ENCODE data around the gene PLEKHG5.
A peak's percentile ranks its signal among the peaks of the same experiment; 100 is the strongest.
"Not testable (repeated sequence)": the region's sequence is repeated elsewhere in the genome, so short reads cannot be mapped to it uniquely, and the experiment has no call there.

The PLEKHG5 gene

DNA sequence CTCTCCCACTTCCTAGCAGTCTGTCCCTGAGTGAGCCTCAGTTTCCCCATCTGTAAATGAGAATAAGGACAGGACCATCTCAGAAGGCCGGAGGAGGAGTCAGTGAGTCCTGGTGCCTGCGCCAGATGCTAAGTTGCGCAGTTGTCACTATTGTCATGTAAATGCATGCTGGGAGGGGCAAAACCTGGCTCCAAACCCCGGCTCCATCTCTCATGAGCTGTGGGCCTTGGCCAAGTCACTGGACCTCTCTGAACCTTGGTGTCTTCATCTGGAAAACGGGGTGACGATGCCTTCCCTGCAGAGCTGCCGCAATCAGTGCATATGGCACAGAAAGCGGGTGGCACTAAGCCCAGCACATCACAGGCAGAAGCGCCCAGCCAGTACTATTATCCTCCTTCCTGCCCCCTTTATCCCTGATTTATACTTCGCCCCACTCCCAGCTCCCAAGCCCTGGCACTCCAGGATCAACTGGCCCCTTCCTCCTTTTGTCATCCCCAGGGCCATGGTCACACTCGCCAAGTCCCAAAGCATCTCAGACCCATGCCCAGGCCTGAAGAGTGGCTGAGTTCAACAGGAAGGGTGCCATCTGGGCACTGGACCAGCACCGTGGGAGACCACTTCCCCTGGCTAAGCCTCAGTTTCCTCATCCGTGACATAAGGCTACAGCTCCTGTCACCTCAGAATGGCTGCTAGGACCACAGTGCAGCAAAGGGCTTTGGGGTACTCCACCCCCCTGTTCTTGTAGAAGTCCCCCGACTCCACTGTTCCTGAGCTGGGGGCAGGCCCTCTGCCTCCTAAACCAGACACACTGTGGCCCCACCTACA is 4.3 kb upstream of the PLEKHG5 start:
- no peak for DNase-seq

DNA sequence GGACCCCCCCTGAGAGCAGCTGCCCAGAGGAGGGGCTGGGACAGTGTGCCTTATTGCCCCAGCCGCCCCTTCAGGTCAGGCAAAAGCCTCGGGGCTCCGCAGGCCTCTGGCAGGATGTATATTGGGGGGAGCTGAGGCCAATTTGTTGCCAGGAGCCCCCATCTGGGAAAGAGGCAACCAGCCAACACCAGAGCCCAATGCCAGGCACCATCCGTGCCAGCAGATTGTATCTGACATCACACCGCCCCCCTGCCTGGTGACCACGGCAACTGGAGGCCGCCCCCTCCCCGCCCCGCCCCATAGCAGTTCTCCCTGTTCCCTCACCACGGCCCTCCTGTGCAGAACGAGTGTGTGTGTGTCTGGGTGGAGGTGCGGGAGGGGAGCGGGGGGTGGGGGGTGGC is 3.6 kb upstream of the PLEKHG5 start:
- DNase-seq = peak; percentile 28

DNA sequence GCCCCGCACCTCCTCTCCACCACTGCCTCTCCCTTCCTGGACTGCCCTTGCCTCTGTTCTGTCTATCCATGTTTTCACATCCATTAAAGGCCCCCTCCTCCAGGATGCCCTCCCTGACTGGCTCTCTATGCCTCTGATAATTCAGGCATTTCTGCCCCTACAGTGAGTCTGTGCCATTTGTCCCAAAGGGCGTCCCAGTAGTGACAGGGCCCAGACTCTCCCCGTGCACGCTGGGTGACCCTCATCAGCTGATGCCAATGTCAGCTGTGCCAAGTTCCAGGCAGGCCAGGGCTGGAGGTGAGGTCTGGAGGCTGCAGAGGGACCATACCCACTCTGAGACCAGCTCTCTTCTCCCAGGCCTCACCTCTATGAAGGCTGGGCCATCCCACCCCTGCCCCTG is 3.2 kb upstream of the PLEKHG5 start:
- DNase-seq = no peak

DNA sequence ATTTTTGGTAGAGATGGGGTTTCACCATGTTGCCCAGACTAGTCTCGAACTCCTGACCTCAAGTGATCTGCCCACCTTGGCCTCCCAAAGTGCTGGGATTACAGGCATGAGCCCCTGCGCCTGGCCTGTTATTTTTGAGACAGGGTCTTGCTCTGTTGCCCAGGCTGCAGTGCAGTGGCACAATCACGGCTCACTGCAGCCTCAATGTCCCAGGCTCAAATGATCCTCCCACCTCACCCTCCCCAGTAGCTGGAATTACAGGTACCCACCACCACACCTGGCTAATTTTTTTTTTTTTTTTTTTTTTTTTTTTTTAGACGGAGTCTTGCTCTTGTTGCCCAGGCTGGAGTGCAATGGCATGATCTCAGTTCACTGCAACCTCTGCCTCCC is 2.4 kb upstream of the PLEKHG5 start:
- DNase-seq = not testable (repeated sequence)

DNA sequence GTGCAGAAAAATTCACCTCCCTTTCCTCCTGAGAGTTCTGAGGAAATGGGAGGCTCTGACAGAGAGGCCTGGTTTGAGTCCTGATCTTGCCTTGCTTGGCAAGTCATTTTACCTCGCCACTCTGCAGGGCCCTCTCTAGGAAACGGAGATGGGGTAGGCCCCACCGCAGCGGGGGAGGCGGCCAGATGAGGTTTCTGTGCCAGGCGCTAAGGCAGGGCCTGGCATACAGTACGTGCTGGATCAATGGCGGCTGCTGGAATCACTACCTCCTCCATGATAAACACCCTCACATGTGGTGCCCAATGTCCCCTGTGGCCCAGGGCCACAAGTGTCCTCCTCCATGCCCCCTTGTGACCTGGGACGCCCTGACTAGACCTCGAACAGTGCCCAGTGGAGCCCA is 499 bp upstream of the PLEKHG5 start:
- DNase-seq = no peak

DNA sequence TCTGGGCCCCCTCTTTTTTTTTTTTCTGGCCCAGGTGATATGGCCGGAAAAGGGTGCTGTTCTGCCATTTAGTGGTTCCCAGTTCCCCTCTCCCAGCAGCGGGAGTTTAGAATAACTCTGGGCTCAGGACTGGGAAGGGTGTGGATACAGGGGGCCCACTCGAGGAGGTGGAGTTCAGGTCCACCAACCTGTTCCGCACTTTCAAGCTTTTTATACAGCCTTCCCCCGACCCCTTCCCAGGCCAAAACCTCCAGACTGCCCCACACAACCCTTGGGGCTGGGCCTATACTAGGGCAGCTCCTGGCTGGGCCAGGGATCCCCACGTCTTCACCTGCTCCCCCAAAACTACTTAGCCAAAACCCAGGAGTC is 402 bp downstream of the PLEKHG5 start:
- no peak for DNase-seq

DNA sequence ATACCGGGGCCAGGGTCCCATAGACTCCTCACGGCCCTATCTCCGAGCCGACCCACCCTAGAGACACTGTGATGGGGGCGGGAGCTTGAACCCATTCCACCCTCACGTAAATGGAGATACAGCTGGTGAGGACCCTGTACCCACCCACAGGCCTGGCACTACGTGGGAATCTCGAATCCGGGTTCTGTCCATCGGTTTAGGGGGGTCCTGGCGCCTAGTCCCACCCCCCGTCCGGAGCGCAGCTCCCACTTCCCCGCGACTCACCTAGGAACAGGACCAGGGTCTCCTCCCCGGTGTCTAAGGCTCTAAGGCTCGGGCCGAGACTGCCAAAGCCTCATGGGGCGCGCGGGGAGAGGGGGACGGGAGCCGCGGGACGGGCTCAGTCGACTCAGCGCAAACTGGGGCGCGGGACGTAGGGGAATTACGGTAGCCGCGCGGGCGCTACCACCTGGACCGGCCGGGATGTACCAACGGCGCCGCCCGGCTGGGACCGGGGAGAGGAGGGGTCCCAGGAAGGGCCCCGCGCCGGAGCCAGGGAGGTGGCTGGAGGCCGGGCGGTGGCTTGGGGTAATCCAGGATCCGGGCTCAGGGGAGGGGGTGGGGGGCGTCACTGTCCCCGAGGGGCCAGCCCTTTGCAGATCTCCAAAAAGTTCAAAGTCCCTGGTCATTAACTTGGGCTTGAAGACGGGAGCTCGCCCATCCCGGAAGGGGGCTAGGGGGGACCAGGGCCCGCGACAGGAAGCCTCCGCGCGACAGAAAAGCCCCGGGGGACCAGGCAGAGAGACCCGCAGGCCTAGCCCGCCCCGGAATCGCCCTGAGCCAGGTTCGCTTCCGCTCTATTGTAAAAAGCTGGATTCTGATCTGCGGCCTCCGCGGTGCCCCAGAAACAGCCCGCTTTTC is 1.0 kb downstream of the PLEKHG5 start:
- no peak for DNase-seq

DNA sequence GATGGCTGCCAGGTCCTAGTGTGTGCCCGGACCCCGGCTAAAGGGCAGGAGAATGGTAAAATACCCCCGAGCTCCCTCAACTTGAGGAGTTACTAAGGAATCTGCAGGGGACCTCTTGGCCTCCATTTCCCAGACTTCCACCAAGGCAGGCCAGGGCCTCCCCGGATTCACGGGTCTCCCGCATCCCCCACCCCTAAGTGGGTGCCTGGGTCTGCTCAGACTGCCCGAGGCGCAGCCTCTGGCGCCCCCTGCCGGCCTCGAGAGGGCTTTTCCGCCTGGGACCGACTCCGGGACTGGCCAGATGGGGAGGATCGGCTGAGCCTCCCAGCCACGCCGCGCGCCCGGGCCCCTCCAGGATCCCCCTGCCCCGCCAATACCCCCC is 1.7 kb downstream of the PLEKHG5 start:
- DNase-seq = peak; percentile 10

DNA sequence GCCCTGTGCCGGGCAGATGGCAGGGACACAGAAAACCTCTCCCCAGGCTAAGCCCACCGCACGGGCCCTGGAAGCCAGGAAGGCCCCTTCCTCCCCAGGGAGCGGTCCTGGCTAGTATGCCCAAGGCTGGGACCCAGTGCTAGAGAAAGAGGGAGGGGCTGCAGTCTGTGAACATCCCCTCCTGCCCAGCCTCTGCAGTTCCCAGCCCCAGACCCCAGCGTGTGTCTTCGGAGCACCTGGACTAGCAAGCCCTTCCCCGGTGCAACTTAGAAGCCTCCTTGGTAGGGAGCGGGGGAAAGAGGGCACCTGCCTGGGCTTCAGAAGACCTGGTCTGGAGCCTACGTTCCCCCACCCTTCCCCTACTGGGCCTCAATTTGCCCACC is 2.1 kb downstream of the PLEKHG5 start:
- no peak for DNase-seq

DNA sequence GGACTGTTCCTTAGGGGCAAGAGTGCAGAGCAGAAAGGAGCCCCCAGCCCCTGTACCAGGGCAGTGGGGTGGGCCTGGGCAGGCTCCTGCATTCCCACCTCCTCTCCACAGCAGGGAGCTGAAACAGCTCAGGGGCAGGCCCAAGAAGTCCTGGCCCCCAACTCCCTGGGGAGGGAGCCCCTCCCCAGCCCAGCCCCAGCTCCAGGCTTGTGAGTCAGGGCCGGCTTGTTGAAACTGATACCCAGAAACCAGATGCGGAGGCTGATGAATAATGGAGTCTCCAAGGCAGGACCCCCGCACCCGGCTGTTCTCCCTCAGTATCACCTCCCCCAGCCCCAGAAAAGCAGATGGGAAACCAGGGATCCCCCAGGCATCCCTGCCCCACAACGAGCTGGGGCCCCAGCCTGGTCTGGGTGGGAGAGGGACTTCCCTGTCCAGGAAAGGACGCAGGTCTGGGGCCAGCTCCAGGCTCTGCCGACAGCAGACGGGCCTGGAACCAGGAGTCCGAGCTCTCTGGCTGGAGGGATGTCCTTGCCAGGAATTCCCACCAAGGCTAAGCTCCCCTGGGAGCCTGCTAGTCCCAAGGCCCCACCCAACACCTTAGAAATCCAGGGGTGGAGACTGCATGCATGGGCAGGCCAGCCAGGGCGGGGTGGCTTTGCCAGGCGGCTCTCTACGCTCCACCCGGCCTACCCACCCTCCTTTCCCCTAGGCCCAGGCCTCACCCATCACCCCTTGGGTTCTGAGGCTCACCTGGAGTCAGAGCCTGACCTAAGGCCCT is 2.7 kb downstream of the PLEKHG5 start:
- DNase-seq = no peak

DNA sequence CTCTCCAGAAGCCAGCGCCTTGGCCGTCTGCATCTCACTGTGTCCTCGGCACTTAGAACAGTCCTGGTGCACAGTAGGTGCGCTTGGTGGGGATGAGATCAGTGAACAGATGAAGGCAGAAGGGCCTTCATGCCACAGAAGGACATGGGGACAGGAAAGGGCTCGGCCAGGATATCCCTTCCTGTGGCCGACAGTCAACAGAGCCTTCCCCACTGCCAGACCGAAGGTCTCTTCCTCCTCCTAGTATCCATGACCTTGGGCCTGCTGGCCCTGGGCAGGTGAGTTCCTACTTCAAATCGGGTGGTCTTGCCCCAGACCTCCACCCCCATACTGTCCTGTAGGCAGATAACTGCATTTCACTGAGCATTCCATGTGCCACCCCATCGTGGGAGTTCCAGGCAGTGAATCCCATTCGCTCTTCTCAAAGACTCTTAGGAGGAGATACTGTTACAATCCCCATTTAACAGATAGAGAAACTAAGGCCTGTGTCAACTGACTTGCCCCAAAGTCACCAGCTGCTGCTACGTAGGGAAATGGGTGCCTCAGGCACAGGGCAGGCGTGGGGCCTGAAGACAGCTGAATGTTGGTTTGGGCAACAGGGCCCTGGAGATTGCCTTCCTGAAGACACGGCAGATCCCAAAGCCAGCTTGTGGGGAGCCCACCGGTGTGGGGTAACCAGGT is 3.5 kb downstream of the PLEKHG5 start:
- DNase-seq = no peak

DNA sequence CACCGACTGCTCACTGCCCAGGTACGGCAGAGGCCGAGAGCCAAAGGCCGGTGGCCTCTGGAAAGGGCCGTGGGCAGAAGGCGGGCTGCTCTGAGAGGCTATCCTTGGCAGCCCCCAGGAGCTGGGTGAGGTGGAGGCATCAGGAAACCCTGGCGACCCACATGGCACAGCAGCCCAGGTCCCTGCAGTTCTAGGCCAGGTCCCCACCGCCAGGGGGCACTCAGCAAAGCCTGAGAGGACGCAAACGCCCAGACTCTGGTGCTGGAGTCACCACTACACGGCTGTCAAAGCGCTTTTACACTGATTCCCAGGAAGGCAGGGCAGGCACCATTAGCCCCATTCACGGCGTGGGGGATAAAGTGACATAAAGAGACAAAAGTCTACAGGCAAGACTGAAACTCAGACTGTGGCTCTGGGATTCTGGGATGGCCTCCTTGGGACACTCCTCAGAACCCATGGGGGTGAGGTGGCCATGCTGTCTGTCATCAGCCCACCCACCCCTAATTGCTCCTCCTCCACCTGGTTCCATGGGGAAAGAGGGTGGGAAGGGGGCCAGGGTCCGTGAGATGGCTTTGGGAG is 4.9 kb downstream of the PLEKHG5 start:
- peak; percentile 61 for DNase-seq

DNA sequence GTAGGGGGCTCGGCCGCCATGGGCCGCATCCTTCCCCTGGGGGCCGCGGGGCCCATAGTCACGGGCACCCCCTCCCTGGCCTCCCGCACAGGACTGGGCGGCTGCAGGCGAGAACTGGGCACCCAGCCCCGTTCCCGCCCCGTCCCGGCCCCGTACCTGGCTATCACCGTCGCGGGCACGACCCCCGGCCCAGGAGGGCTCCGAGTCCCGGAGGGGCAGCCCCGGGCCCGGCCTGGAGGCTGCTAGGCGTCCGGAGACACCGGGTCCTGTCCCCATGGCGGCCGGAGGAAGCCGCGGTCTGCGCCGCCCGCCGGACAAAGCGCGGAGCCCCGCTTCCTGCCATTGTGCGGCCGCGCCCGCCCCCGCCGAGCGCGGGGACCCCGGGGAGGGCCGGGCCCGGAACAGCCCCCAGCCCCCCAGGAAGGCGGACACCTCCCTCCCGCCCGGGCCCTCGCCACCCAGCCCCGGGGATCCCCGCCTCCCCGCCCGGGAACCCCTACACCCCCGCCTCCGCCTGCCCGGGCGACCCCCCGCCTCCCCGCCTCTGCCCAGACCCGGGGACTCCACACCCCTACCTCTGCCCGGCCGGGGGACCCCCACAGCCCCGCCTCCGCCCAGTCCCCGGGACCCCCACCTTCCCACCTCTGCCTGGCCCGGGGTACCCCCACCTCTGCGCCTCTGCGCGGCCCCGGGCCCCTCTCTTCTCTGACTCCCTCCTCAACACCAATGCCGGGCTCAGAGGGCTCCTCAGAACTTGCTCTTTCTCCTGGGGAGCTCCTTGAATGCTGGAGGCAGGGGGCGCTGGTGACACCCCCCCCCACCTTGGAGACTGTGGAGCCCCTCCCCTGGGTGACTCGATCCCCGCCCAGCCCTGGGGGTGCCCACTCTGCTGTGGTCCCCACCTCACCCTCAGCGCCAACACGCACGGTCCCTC is 6.0 kb downstream of the PLEKHG5 start:
- no peak for DNase-seq

DNA sequence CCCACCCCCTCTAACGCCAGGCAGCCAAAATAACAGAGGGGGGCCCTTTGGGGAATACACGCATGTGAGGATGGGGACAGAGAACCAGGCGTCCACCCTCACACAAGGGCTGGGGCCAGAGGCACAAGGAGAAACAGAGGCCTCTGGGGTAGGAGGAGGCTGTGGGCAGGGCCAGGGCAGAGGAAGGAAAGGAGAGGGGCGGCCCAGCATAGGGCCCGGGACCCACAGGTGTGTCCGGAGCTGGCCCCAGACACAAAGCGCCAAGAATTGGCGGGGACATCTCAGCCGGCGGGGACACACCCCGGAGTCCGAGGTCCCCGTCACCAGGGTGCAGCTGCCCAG is 6.7 kb downstream of the PLEKHG5 start:
- no peak for DNase-seq

DNA sequence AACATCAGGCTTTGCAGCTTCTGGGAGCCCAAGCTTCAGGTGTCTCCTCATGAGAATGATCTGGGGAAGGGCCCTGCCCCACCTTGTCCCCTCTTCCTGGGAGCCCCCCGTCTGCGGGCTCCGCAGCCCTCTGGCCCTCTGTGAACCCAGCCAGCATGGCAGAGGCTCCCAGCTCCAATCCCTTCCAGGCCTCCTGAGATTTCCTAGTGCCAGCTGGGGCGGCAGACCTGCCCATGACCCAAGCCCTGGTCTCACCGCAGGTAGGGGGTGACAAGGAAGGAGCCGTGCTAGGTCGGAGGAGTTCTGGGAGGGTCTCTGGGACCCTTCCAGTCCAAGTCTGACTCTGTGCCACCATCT is 7.7 kb downstream of the PLEKHG5 start:
- DNase-seq = no peak

DNA sequence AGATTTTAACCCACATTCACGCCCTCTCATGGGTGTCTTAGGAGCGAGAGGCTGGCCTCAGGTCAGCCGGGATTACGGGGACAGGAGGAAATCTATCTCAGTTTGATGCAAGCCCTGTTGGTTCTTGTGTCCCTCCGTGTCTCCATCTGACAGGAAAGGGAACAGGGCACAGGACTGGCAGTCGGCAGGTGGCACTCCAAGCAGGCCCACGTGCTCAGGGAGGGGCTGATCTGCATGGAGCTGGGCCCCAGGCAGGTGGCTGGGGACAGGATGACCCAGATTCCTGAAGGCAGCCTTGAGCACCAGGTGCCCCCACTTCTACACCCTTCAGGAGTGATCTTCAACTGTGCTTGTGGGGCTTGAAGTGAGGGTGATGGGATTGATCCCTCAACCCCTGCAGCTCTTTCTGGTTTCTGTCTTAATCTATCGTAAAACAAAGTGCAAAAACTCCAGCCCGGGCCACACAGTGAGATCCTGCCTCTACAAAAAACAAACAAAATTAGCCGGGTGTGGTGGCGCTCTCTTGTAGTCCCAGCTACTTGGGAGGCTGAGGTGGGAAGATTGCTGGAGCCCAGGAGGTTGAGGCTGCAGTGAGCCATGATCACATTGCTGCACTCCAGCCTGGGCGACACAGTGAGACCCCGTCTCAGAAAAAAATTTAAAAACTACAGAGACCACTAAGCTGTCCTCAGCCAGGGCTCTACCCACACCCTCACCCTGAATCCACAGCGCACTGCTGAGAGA is 8.3 kb downstream of the PLEKHG5 start:
- DNase-seq = no peak

DNA sequence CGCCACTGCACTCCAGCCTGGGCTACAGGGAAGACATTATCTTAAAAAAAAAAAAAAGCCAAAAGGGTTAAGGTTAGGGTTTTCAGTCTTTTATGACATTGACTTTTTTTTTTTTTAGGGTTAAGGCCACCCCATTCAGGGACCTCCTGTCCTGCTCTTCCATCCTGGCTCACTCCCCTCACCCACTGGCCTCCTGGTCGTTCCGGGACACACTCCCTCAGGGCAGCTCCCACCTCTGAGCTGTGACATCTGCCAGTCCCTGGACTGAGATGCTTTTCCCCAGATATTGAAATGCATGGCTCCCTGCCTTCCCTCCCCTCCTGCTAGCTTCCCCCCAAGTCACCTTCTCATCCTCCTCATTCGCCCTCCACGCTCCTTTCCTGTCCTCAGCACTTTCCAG is 9.6 kb downstream of the PLEKHG5 start:
- DNase-seq = no peak

DNA sequence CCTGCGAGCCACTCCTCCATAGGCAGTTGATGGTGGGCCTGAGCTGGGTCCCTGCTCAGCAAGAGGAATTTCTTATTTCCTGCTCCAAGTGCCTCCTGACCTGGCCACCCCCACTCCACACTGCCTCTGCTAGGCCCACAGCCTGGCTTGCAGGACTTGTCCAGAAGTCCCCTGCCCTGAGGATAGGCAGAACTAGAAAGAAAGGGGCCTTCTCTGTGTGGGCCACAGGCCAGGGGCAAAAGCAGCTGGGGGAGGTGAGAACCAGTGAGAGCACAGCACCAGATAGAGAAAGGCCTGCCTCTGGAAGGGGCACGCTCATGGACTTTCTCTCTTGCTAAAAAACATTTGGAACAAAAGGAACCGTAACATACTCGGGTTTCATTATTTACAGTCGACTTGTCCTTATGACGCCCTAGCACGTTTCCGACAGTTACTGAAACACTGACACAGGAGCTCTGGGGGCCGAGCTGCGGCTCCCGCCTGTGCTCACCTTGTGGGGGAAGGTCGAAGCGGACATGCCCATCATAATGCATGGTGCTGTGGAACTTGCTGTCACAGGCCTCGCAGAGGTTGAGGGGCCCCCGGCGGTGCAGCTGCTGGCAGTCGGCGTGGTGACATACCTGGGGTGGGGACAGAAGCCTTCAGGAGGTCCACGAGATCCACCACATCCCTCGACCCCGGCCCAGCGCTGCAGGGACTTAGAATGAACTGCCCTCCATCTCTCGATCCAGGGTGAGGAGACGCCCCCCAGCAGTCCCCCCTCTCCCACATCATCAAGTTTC is 14.2 kb downstream of the PLEKHG5 start:
- DNase-seq = no peak

DNA sequence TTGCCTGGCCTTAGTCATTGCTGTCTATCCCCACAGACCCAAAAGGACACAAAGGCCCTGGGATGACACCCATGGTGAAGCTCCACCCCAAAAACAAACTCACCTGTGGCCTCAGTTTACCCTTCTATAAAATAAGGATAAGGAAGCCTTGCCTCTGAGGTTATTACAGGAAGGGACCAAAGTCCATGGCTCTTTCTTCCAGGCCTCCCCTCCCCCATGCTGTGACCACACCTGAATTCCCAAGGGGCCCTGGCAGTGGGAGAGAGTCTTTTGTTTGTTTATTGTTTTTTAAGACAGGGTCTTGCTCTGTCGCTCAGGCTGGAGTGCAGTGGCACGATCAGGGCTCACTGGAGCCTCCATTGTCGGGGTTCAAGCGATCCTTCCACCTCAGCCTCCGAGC is 15.0 kb downstream of the PLEKHG5 start:
- DNase-seq = no peak

Data from NCI-H2081 treated with DMSO at 0.1 percent for 48 hours (cell line).